Frontal cortex (tissue), 4 donors: ENCODE measurements around the gene IFIT3. TPM values are rescaled to one million over a fixed set of nuclear protein-coding genes. Genes with fewer than 3 reads are reported as not detected.

ENCODE experiments used
- DNase-seq, 2 donors: peaks; one replicate each; pipeline ENCODE4 v3.0.0; 2012; ENCODE audit warnings: low spot score in 2 of 2
- FAIRE-seq: peaks from 2 replicates; lab custom pipeline; 2012; peaks lifted over from hg19 to GRCh38; lab: Jason Lieb, UNC
- total RNA-seq: library from RNA; depleted of rRNA; stranded (reverse); fragments of >200 nt; gene quantifications from one replicate; pipeline ENCODE4 v1.2.3, GENCODE V29; 2014
- donor health status: control.
- donor health status: control.
- donor health status: control.

IFIT3 gene
- total RNA-seq, 1 donor from 2014 or later = 6.5 TPM

DNA sequence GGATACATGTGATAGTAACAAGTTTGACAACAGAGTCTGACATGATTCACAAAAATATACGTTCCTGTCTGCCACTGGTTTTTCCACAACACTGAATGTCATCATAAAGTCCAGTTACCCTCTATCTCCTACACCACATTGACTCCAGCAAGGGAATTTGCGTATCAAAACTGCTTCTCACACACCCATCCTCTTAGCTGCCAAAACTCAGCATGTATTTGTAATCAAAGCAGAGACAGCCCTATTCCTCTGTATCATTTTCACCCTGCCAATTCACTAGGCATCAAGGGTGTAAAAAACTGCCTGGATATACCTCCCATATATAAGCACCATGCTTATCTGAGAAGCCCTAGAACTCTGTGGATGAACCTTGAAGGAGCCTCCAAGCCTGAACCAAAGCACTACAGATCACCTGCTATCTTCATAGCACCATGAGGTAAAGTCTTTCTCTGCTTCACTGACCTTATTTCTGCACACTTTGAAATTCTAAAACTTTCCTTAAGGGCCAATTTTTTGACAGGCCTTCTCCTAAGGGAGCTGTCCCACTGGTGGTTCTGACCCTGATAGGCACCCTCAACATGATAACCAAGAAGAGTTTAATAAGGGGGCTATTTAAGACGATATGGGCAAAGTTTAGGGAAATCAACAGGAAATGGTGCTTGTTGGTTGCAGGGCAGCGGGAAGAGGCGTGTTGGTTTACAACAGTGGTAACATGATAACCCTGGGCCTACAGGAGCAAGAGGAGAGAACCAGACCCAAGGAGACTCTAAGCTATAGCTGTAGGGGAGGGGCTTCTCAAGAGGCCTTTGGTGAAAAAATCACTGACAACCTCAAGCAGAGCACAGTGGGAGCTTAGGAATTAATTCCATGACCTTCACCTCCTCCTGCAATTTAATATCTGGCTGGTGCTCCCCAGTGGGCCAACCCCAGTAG lies 50.2 kb downstream of the IFIT3 start, which contains the start of gene IFIT1B:
IFIT1B (plus strand) TSS at position 352 of the 933 bp plus-strand sequence; CDS start at position 432, 80 bp downstream.
- DNase-seq (no peak), FAIRE-seq (no peak)

GRCh38 chr10:89379103-89379502 lies 51.3 kb downstream of the IFIT3 start:
- DNase-seq (no peak), FAIRE-seq (no peak)

GRCh38 chr10:89382757-89383156 lies 55.0 kb downstream of the IFIT3 start:
- DNase-seq (no peak), FAIRE-seq (no peak)

DNA sequence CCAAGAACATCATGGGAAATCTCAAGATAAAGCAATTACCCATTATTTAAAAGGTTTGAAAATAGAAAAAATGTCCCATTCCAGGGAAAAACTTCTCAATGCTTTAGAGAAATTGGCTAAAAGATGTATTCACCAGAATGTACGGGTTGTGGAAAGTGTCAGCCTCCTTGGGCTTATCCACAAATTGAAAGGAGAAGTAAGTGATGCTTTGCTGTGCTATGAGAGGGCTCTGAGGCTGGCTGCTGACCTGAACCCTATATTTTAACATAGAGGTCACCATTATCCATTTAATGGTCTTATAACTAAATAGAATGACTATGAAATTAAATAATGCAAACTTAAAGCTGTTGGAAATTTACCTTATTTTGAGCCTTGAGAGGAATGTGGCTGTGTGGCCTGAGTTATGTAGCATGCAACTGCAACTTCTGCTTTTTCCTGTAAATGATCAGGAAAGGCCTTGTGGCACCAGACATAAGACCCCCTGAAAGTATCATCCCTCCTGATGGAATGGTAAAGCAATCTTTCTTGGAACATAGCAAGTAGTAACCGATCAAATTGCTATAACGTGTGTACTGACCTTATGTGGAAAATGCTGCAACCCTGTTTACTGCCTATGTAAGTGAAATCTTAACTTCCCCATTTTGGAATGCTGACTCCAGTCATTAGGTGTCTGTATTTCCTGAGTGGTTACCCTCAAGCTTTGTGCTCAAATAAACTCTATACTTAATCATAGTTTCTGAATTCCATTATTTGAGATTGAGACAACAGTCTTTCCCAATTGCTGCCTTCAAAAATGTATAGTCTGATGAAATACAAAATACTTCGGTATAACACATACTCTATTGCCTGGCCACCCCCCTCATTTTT lies 56.9 kb downstream of the IFIT3 start:
- DNase-seq (no peak), FAIRE-seq (no peak)

DNA sequence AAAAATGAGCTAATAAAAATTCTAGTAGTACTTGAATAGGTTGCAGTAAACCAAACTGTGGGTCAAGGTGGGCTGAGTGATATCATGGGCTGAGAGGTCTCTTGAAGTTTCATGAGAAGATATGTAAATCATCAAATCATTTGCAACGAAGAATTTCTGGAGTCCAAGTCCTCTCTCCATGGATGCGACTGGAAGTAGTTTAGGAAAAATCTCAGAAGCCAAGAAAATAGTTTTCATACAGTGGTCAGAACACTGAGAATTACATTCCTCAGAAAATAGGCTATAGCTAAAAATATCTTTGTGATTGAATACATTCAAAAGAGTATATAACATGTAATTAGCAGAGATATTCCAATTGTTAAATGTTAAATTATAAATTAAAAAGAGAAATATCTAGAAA lies 61.0 kb downstream of the IFIT3 start:
- FAIRE-seq (no peak), DNase-seq (no peak)

DNA sequence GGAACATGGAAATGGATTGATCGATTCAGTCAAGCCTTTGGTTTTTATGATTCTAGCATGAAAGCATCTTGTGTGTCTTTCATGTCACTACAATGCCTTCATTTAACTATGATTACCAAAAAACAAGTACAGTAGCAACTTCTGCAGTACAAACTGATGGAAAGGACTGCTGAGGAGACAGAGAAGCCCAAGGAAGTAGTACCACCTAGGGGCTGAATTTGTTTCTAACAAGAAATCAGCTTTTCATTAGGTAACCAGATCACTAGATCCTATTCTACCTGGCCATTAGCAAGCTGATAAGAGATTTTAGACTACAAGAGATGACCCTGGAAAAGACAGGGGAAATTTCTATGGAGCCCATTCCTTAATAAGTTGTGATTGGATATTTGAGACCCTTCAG lies 61.5 kb downstream of the IFIT3 start:
- no peak for DNase-seq
- no peak for FAIRE-seq

Other genes starting within 250 kb of the IFIT3 start
- 0.82 TPM for gene CH25H, start 120.7 kb upstream of the IFIT3 start, total RNA-seq
- gene LIPA, start 76.2 kb upstream of the IFIT3 start, total RNA-seq = 38.7 TPM
- 3.3 TPM for gene IFIT2, start 26.0 kb upstream of the IFIT3 start, total RNA-seq
- gene IFIT1B, start 50.1 kb downstream of the IFIT3 start, total RNA-seq = 0.41 TPM
- gene IFIT1, start 64.6 kb downstream of the IFIT3 start, total RNA-seq = 5.7 TPM
- gene IFIT5, start 86.6 kb downstream of the IFIT3 start, total RNA-seq = 64.8 TPM
- gene SLC16A12, start 207.6 kb downstream of the IFIT3 start, total RNA-seq = 1.2 TPM